ENCODE measurements around the gene USP12.
"Not testable (repeated sequence)": the region's sequence is repeated elsewhere in the genome, so short reads cannot be mapped to it uniquely, and the experiment has no call there.

Gene USP12

GRCh38 chr13:27118428-27119054 is 53.1 kb downstream of the USP12 start:
- no peak for DNase-seq

- DNase-seq: no peak
These were observed 53.7 kb downstream of the USP12 start for GRCh38 chr13:27117952-27118351.

GRCh38 chr13:27117158-27117557 is 54.5 kb downstream of the USP12 start:
- DNase-seq: no peak

GRCh38 chr13:27113436-27113835 is 58.2 kb downstream of the USP12 start:
- DNase-seq: no peak

GRCh38 chr13:27112006-27112405 is 59.6 kb downstream of the USP12 start:
- no peak for DNase-seq

GRCh38 chr13:27110056-27110746 is 61.4 kb downstream of the USP12 start:
- no peak for DNase-seq

- DNase-seq: no peak
These were observed 65.5 kb downstream of the USP12 start for GRCh38 chr13:27106144-27106543.

GRCh38 chr13:27104606-27105005 is 67.0 kb downstream of the USP12 start:
- DNase-seq: no peak

GRCh38 chr13:27101847-27102246 is 69.8 kb downstream of the USP12 start:
- DNase-seq: no peak

GRCh38 chr13:27101289-27101688 is 70.3 kb downstream of the USP12 start:
- DNase-seq: no peak

- DNase-seq: no peak
These were observed 73.9 kb downstream of the USP12 start for GRCh38 chr13:27097691-27098090.

- no peak for DNase-seq
These were observed 80.2 kb downstream of the USP12 start for GRCh38 chr13:27091451-27091850.

GRCh38 chr13:27088619-27089018 is 83.0 kb downstream of the USP12 start:
- DNase-seq: no peak

GRCh38 chr13:27086599-27087265 is 84.9 kb downstream of the USP12 start:
- DNase-seq: no peak

GRCh38 chr13:27083183-27083582 is 88.4 kb downstream of the USP12 start:
- DNase-seq: no peak

- DNase-seq: no peak
These were observed 89.5 kb downstream of the USP12 start for GRCh38 chr13:27081893-27082679.

- DNase-seq: no peak
These were observed 91.3 kb downstream of the USP12 start for GRCh38 chr13:27080018-27080948.

GRCh38 chr13:27079421-27079958 is 92.1 kb downstream of the USP12 start:
- no peak for DNase-seq

GRCh38 chr13:27077451-27077850 is 94.2 kb downstream of the USP12 start:
- no peak for DNase-seq

- no peak for DNase-seq
These were observed 95.2 kb downstream of the USP12 start for GRCh38 chr13:27076421-27076820.

- no peak for DNase-seq
These were observed 98.4 kb downstream of the USP12 start for GRCh38 chr13:27073186-27073585.

GRCh38 chr13:27066123-27066522 is 105.5 kb downstream of the USP12 start:
- not testable (repeated sequence) for DNase-seq
